ENCODE results near the gene ADAMTSL5.
"Not testable (repeated sequence)": the region's sequence is repeated elsewhere in the genome, so short reads cannot be mapped to it uniquely, and the experiment has no call there.

Gene ADAMTSL5

DNA sequence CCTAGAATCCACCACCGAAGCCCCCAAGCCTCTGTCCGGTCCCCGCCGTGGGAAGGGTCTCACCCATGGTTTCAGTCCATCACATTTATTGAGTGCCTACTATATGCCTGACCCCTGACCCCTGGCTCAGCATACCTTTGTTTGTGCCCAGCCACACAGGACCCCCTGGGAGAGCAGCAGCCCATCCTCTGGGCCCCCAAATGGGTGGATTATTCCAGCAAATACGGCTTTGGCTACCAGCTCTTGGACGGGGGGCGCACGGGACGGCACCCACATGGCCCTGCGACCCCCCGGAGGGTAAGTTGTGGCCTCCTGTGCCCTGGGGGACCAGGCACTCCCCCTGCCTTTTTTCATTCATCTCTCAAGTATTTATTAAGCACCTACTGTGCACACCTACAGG is 18.8 kb upstream of the ADAMTSL5 start:
- in situ Hi-C loops (cut with MboI; ENCODE audit: low sequenced_read_pairs): no loop called here

DNA sequence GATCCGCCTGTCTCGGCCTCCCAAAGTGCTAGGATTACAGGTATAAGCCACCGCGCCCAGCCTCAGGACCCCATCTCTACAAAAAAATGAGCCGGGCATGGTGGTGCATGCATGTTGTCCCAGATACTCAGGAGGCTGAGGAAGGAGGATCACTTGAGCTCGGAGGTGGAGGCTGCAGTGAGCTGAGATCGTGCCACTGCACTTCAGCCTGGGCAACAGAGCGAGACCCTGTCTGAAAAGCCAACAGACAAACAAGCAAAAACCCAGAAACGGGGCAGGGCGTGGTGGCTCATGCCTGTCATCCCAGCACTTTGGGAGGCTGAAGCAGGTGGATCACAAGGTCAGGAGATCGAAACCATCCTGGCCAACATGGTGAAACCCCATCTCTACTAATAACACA is 18.0 kb upstream of the ADAMTSL5 start:
- in situ Hi-C loops (cut with MboI; ENCODE audit: low sequenced_read_pairs): not testable (repeated sequence)

GRCh38 chr19:1529430-1529816 is 16.6 kb upstream of the ADAMTSL5 start:
- in situ Hi-C loops (cut with MboI; ENCODE audit: low sequenced_read_pairs): no loop called here

GRCh38 chr19:1528596-1529429 is 16.0 kb upstream of the ADAMTSL5 start:
- in situ Hi-C loops (cut with MboI; ENCODE audit: low sequenced_read_pairs): no loop called here

- in situ Hi-C loops (cut with MboI; ENCODE audit: low sequenced_read_pairs): no loop called here
Measured at GRCh38 chr19:1527650-1528309, 15.0 kb upstream of the ADAMTSL5 start.

GRCh38 chr19:1526979-1527649 is 14.3 kb upstream of the ADAMTSL5 start:
- in situ Hi-C loops (cut with MboI; ENCODE audit: low sequenced_read_pairs): no loop called here

GRCh38 chr19:1526066-1526778 is 13.4 kb upstream of the ADAMTSL5 start:
- in situ Hi-C loops (cut with MboI; ENCODE audit: low sequenced_read_pairs): no loop called here

GRCh38 chr19:1525343-1525742 is 12.5 kb upstream of the ADAMTSL5 start:
- in situ Hi-C loops (cut with MboI; ENCODE audit: low sequenced_read_pairs): no loop called here

- in situ Hi-C loops (cut with MboI; ENCODE audit: low sequenced_read_pairs): no loop called here
Measured at GRCh38 chr19:1524972-1525325, 12.1 kb upstream of the ADAMTSL5 start.

GRCh38 chr19:1524287-1524971 is 11.6 kb upstream of the ADAMTSL5 start:
- in situ Hi-C loops (cut with MboI; ENCODE audit: low sequenced_read_pairs): no loop called here

DNA sequence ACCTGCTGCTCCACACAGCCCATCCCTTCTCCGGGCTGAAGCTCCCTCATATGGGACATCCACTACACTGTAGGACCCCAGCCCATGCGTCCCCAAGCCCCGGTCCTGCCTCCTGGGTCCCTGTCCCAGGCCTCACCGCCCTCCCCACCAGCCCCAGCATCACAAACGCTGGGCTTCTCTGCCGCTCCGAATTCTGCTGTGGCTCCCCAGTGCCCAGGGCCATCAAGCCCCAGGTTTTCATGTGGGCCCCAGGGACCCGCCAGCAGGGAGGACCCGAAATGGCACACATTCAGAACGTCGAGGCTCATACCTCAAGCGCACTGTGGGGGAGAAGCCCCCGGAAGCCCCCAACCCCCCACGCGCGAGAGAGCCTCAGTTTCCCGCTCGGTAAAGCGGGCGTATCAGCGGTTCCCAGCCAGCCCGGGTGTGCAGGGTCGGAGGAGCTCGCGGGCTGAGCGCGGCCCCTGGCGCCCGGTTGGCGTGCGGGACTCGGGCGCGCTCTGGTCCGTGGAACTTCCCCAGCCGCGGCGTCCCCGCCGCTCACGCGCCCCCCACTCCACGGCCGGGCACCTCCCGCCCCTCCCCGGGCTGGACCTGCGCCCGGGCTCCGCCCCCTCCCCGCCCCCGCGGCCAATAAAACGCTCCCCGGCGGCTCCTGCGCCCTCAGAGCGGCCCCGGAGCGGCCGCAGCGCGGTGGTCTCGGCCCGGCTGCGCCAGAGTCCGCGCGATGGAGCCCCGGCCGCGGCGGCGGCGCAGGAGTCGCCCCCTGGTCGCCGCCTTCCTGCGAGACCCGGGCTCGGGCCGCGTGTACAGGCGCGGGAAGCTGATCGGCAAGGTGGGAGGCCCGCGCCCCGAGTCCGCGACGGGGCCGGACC is 10.8 kb upstream of the ADAMTSL5 start, which contains the start of gene PLK5:
Gene PLK5 (plus strand): TSS at position 666 of the 875 bp plus-strand sequence. CDS start 2,920 bp downstream, outside the sequence.
- in situ Hi-C loops (cut with MboI; ENCODE audit: low sequenced_read_pairs): no loop called here

DNA sequence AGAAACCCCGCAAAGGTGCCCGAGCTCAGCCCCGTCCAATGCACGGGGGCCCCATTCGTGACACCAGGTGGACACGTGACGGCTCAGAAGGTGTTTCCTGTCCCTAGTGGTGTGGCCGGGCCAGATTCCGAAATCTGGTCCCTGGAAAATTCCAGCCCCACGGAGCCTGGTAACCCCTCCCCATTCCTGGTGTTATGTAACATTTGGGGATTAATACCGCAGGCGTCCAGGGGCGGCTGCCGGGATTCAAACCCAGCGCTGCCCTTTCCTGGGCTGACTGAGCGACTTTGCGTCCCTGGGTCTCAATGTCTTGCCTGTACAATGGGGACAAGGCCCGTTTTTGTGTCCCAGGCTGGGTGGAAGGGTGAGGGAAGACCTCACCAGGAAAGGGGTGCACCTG is 10.0 kb upstream of the ADAMTSL5 start:
- in situ Hi-C loops (cut with MboI; ENCODE audit: low sequenced_read_pairs): no loop called here

- in situ Hi-C loops (cut with MboI; ENCODE audit: low sequenced_read_pairs): no loop called here
Measured at GRCh38 chr19:1522061-1522460, 9.2 kb upstream of the ADAMTSL5 start.

- in situ Hi-C loops (cut with MboI; ENCODE audit: low sequenced_read_pairs): no loop called here
Measured at GRCh38 chr19:1521636-1522035, 8.8 kb upstream of the ADAMTSL5 start.

DNA sequence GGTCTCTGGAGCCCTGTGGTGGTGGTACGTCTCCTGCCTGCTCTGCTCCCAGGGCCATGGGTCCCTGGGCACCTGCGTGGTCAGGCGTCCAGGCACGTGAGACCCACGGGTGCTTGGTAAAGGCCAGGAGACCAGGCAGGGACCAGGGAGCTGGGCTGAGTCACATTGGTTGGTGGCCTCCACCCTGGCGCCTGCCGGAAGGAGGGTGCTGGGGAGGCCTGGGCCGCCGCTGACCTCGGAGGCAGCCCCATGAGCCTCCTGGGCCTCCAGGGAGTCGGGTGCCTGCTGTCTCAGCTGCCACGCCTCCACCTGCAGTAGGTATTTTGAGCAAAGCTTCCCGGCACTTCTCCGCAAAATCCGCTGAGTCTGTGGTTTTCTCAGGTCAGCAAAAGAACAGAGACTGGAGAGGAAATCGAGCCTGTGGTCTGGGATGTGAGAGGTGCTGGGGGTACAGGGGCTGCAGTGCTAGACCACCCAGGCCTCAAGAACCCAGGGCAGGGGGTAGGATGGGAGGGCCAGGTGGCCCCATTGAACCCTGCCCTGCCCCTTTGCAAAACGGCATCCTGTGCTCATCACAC is 7.5 kb upstream of the ADAMTSL5 start:
- in situ Hi-C loops (cut with MboI; ENCODE audit: low sequenced_read_pairs): no loop called here

GRCh38 chr19:1519802-1520201 is 7.0 kb upstream of the ADAMTSL5 start:
- in situ Hi-C loops (cut with MboI; ENCODE audit: low sequenced_read_pairs): not testable (repeated sequence)

GRCh38 chr19:1518471-1518870 is 5.7 kb upstream of the ADAMTSL5 start:
- in situ Hi-C loops (cut with MboI; ENCODE audit: low sequenced_read_pairs): no loop called here

DNA sequence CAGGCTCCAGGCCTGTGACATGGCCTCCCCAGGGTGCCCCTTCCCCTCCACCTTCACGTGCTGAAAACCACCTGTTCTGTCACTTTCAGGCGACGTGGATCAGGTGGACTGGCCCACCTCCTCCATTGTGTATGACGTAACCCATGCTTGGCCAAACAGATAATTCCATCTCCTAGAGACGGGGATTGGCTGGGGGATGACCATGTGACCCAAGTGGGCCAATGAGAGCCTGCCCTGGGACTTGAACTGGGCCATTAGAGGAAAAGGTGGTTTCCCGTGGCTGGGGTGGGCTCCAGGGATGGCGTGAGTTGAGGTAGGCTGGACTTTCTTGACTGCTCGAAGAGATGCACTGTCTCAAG is 3.6 kb upstream of the ADAMTSL5 start:
- in situ Hi-C loops (cut with MboI; ENCODE audit: low sequenced_read_pairs): no loop called here

GRCh38 chr19:1514986-1515721 is 2.3 kb upstream of the ADAMTSL5 start:
- in situ Hi-C loops (cut with MboI; ENCODE audit: low sequenced_read_pairs): no loop called here

Measured in HL-60/S4 (cell line).